ENCODE measurements around the gene EIF3I.

GRCh38 chr1:32255072-32256071 lies 33.2 kb downstream of the EIF3I start:
- TF ChIP-seq REST (IDR thresholded peaks at IDR 0.05; ENCODE audit: insufficient read depth in 1 of 2, low read depth in 2 of 2, low read length in 1 of 2): no peak
- TF ChIP-seq CTCF (IDR thresholded peaks at IDR 0.05): no peak
- TF ChIP-seq POLR2AphosphoS5 (IDR thresholded peaks at IDR 0.05; ENCODE audit: low read depth, low read length): no peak
- no peak for TF ChIP-seq SIN3A (IDR thresholded peaks at IDR 0.05; ENCODE audit: borderline replicate concordance, insufficient read depth, low read depth, low read length)
